Activated CD4-positive, alpha-beta T cell treated with anti-CD3 and anti-CD28 coated beads, Interleukin-2, amount 10 ng/mL, durations not matched to agents 24 days and 14 days (primary cell): ENCODE results near the gene RIOK3. TPM values are rescaled to one million over a fixed set of nuclear protein-coding genes. Genes with fewer than 3 reads are reported as not detected.

Experiments
- DNase-seq: peaks from one replicate; pipeline ENCODE4 v3.0.0; 2022
- H3K27ac Mint-ChIP-seq: one replicate; pipeline ENCODE4 v1.8.0; 2022; ENCODE audit warnings: mild to moderate bottlenecking, mixed read lengths
- H3K27me3 Mint-ChIP-seq: one replicate; pipeline ENCODE4 v1.8.0; 2022; ENCODE audit warnings: mixed read lengths
- H3K36me3 Mint-ChIP-seq: one replicate; pipeline ENCODE4 v1.8.0; 2022; ENCODE audit warnings: low read depth, mild to moderate bottlenecking, mixed read lengths
- H3K4me1 Mint-ChIP-seq: one replicate; pipeline ENCODE4 v1.8.0; 2021; ENCODE audit warnings: mixed read lengths
- H3K4me3 Mint-ChIP-seq: one replicate; pipeline ENCODE4 v1.8.0; 2022; ENCODE audit warnings: mild to moderate bottlenecking, moderate library complexity, mixed read lengths
- H3K9me3 Mint-ChIP-seq: one replicate; pipeline ENCODE4 v1.8.0; 2021; ENCODE audit warnings: mixed read lengths
- intact Hi-C: fragments of 100-400 bp; cut with micrococcal nuclease; formaldehyde crosslinking; loops from one replicate; pipeline ENCODE4 v1.15.1; 2023
- total RNA-seq: library from RNA; stranded (reverse); gene quantifications from 2 replicates; pipeline ENCODE4 v1.2.3, GENCODE V29; 2022

RIOK3 gene
- total RNA-seq, 1 donor from 2014 or later = 46.7 TPM

GRCh38 chr18:23512641-23513040 is 59.6 kb downstream of the RIOK3 start:
- Mint-ChIP-seq H3K9me3 (no peaks in the 10 kb centered on the region), H3K36me3 (peaks cover 63% of the 10 kb centered on the region), H3K27me3 (no peaks in the 10 kb centered on the region), H3K4me1 (peaks cover 30% of the 10 kb centered on the region), H3K27ac (peak overlapping the region; percentile 79), H3K4me3 (peak overlapping the region; percentile 59)
- peak; percentile 67 for DNase-seq
- intact Hi-C loops = no loop called here

GRCh38 chr18:23515911-23516546 is 62.9 kb downstream of the RIOK3 start:
- intact Hi-C loops = loop anchor here (1.0 to 5.0 kb wide), 3 partner anchors 28 to 601 kb away; partner anchors contain the start of gene NPC1
- Mint-ChIP-seq H3K4me3 (no peak overlapping the region), H3K27ac (peak overlapping the region; percentile 57), H3K27me3 (no peaks in the 10 kb centered on the region), H3K36me3 (peaks cover 66% of the 10 kb centered on the region), H3K9me3 (no peaks in the 10 kb centered on the region), H3K4me1 (peaks cover 26% of the 10 kb centered on the region)
- DNase-seq = peak; percentile 93

GRCh38 chr18:23519734-23520133 is 66.6 kb downstream of the RIOK3 start:
- Mint-ChIP-seq H3K36me3 (peaks cover 74% of the 10 kb centered on the region), H3K27me3 (no peaks in the 10 kb centered on the region), H3K9me3 (no peaks in the 10 kb centered on the region), H3K4me1 (peaks cover 13% of the 10 kb centered on the region), H3K4me3 (no peak overlapping the region), H3K27ac (no peak overlapping the region)
- intact Hi-C loops = loop anchor here (5.0 kb wide), 1 partner anchor 598 kb away; no protein-coding TSS in a partner anchor
- no peak for DNase-seq

GRCh38 chr18:23521271-23521670 is 68.2 kb downstream of the RIOK3 start:
- DNase-seq = no peak
- no peak overlapping the region for H3K27ac Mint-ChIP-seq
- peaks cover 5% of the 10 kb centered on the region for H3K4me1 Mint-ChIP-seq
- no peak overlapping the region for H3K4me3 Mint-ChIP-seq
- peaks cover 73% of the 10 kb centered on the region for H3K36me3 Mint-ChIP-seq
- intact Hi-C loops = no loop called here
- H3K9me3 Mint-ChIP-seq = no peaks in the 10 kb centered on the region
- H3K27me3 Mint-ChIP-seq = no peaks in the 10 kb centered on the region

- Mint-ChIP-seq H3K9me3 (no peaks in the 10 kb centered on the region), H3K27ac (no peak overlapping the region), H3K4me1 (peaks cover 5% of the 10 kb centered on the region), H3K27me3 (no peaks in the 10 kb centered on the region), H3K4me3 (no peak overlapping the region), H3K36me3 (peaks cover 76% of the 10 kb centered on the region)
- intact Hi-C loops = no loop called here
- DNase-seq = no peak
These were observed 68.8 kb downstream of the RIOK3 start for GRCh38 chr18:23521907-23522306.

- no peak overlapping the region for H3K27ac Mint-ChIP-seq
- intact Hi-C loops = no loop called here
- H3K4me1 Mint-ChIP-seq = peaks cover 5% of the 10 kb centered on the region
These were observed 70.5 kb downstream of the RIOK3 start for GRCh38 chr18:23523429-23524212.

GRCh38 chr18:23524213-23524707 is 71.2 kb downstream of the RIOK3 start:
- H3K4me1 Mint-ChIP-seq = peaks cover 5% of the 10 kb centered on the region
- peaks cover 75% of the 10 kb centered on the region for H3K36me3 Mint-ChIP-seq
- no peak for DNase-seq
- intact Hi-C loops = no loop called here
- H3K27me3 Mint-ChIP-seq = no peaks in the 10 kb centered on the region
- no peak overlapping the region for H3K4me3 Mint-ChIP-seq
- H3K9me3 Mint-ChIP-seq = no peaks in the 10 kb centered on the region
- no peak overlapping the region for H3K27ac Mint-ChIP-seq

More at GRCh38 chr18:23523429-23524212, 70.5 kb downstream of the RIOK3 start:
- DNase-seq = no peak
- peaks cover 73% of the 10 kb centered on the region for H3K36me3 Mint-ChIP-seq
- no peaks in the 10 kb centered on the region for H3K27me3 Mint-ChIP-seq
- H3K9me3 Mint-ChIP-seq = no peaks in the 10 kb centered on the region
- no peak overlapping the region for H3K4me3 Mint-ChIP-seq

GRCh38 chr18:23526501-23527063 is 73.5 kb downstream of the RIOK3 start:
- Mint-ChIP-seq H3K27me3 (no peaks in the 10 kb centered on the region), H3K27ac (no peak overlapping the region), H3K4me3 (no peak overlapping the region), H3K9me3 (no peaks in the 10 kb centered on the region), H3K4me1 (peaks cover 9% of the 10 kb centered on the region), H3K36me3 (peaks cover 73% of the 10 kb centered on the region)
- intact Hi-C loops = no loop called here
- no peak for DNase-seq

GRCh38 chr18:23528580-23529472 is 75.7 kb downstream of the RIOK3 start:
- no peak for DNase-seq
- Mint-ChIP-seq H3K27me3 (no peaks in the 10 kb centered on the region), H3K27ac (peak overlapping the region; percentile 48), H3K36me3 (peaks cover 70% of the 10 kb centered on the region), H3K4me1 (peaks cover 5% of the 10 kb centered on the region), H3K9me3 (no peaks in the 10 kb centered on the region), H3K4me3 (no peak overlapping the region)
- intact Hi-C loops = no loop called here

- Mint-ChIP-seq H3K36me3 (peaks cover 68% of the 10 kb centered on the region), H3K4me3 (no peak overlapping the region), H3K4me1 (peaks cover 4% of the 10 kb centered on the region), H3K27ac (peak overlapping the region; percentile 48), H3K27me3 (no peaks in the 10 kb centered on the region), H3K9me3 (no peaks in the 10 kb centered on the region)
- DNase-seq = no peak
- intact Hi-C loops = no loop called here
These were observed 76.5 kb downstream of the RIOK3 start for GRCh38 chr18:23529604-23530003.

- H3K9me3 Mint-ChIP-seq = no peaks in the 10 kb centered on the region
- no peak overlapping the region for H3K4me3 Mint-ChIP-seq
- intact Hi-C loops = no loop called here
- DNase-seq = no peak
- H3K4me1 Mint-ChIP-seq = peaks cover 4% of the 10 kb centered on the region
- no peak overlapping the region for H3K27ac Mint-ChIP-seq
- H3K36me3 Mint-ChIP-seq = peaks cover 71% of the 10 kb centered on the region
- H3K27me3 Mint-ChIP-seq = no peaks in the 10 kb centered on the region
These were observed 77.1 kb downstream of the RIOK3 start for GRCh38 chr18:23530195-23530594.

GRCh38 chr18:23531912-23532311 is 78.8 kb downstream of the RIOK3 start:
- H3K9me3 Mint-ChIP-seq = no peaks in the 10 kb centered on the region
- no peaks in the 10 kb centered on the region for H3K27me3 Mint-ChIP-seq
- intact Hi-C loops = no loop called here
- H3K36me3 Mint-ChIP-seq = peaks cover 68% of the 10 kb centered on the region
- no peak overlapping the region for H3K4me3 Mint-ChIP-seq
- DNase-seq = no peak
- peaks cover 4% of the 10 kb centered on the region for H3K4me1 Mint-ChIP-seq
- H3K27ac Mint-ChIP-seq = no peak overlapping the region
